PC-3 (cell line): ENCODE data around the gene MAPK7. TPM values are rescaled to one million over a fixed set of nuclear protein-coding genes. Genes with fewer than 3 reads are reported as not detected.

Experiments
- ATAC-seq: fragments of 200-7000 bp; cut with Tn5 transposase; 2 replicates; pipeline ENCODE4 v1.9.1; 2020; ENCODE audit warnings: mild to moderate bottlenecking, moderate library complexity
- BruUV-seq: library from RNA; stranded (reverse); fragments of 400-500 nt; replicated peaks from 2 replicates; lab custom pipeline; 2021; lab: Mats Ljungman, UMichigan
- CTCF ChIA-PET: fragments of 300-600 bp; sonication (Branson Sonifier 250); formaldehyde crosslinking; loops from one replicate; lab custom pipeline; 2022; ENCODE audit warnings: antibody characterized with exemption; lab: Charles Lee
- POLR2A ChIA-PET: fragments of 300-600 bp; sonication (Branson Sonifier 250); formaldehyde crosslinking; loops from one replicate; lab custom pipeline; 2022; ENCODE audit warnings: antibody characterized with exemption; ENCODE audit not compliant: unreplicated experiment; lab: Charles Lee
- DNase-seq: peaks from one replicate; pipeline ENCODE4 v3.0.0-alpha.2; 2015
- H2AFZ ChIP-seq: fragments of 300-600 bp; sonication (generic); 2 replicates; pipeline ENCODE4 v1.6.0; 2016; ENCODE audit warnings: antibody characterized with exemption, low read length
- H3F3A ChIP-seq: fragments of 300-600 bp; sonication (generic); one replicate; pipeline ENCODE4 v1.6.0; 2017; ENCODE audit warnings: antibody characterized with exemption, low read length, control low read depth, mild to moderate bottlenecking; ENCODE audit not compliant: unreplicated experiment
- H3K27ac ChIP-seq: fragments of 300-600 bp; sonication (generic); 2 replicates; pipeline ENCODE4 v1.5.1; 2016; ENCODE audit warnings: mild to moderate bottlenecking, low read length
- H3K27me3 ChIP-seq: fragments of 300-600 bp; sonication (generic); 2 replicates; pipeline ENCODE4 v1.6.1; 2016; ENCODE audit warnings: low read length, mixed read lengths
- H3K36me3 ChIP-seq: fragments of 300-600 bp; sonication (generic); 2 replicates; pipeline ENCODE4 v1.6.1; 2016; ENCODE audit warnings: low read depth, mixed run types, low read length, mixed read lengths
- H3K4me1 ChIP-seq: fragments of 300-600 bp; sonication (generic); 2 replicates; pipeline ENCODE4 v1.5.1; 2016; ENCODE audit warnings: low read length; ENCODE audit not compliant: insufficient read depth
- H3K4me2 ChIP-seq: fragments of 300-600 bp; sonication (generic); 2 replicates; pipeline ENCODE4 v1.6.0; 2016; ENCODE audit warnings: low read length
- H3K4me3 ChIP-seq: fragments of 300-600 bp; sonication (generic); 2 replicates; pipeline ENCODE4 v1.5.1; 2016; ENCODE audit warnings: mild to moderate bottlenecking, low read length, mixed read lengths
- H3K79me2 ChIP-seq: fragments of 300-600 bp; sonication (generic); 2 replicates; pipeline ENCODE4 v1.6.1; 2017; ENCODE audit warnings: low read length, mixed read lengths
- H3K9ac ChIP-seq: fragments of 300-600 bp; sonication (generic); 2 replicates; pipeline ENCODE4 v1.6.0; 2016; ENCODE audit warnings: mild to moderate bottlenecking, low read length
- H3K9me2 ChIP-seq: fragments of 300-600 bp; sonication (generic); replicated peaks from 2 replicates; pipeline ENCODE4 v1.6.1; 2016; ENCODE audit warnings: mixed run types, low read length, mixed read lengths
- H3K9me3 ChIP-seq: fragments of 300-600 bp; sonication (generic); 2 replicates; pipeline ENCODE4 v1.6.1; 2016; ENCODE audit warnings: low read length, mixed read lengths
- H4K20me1 ChIP-seq: fragments of 300-600 bp; sonication (generic); 2 replicates; pipeline ENCODE4 v1.6.1; 2016; ENCODE audit warnings: low read length, mixed read lengths
- EZH2 ChIP-seq: fragments of 300-600 bp; sonication (generic); IDR thresholded peaks from one replicate; pipeline ENCODE4 v1.6.1; 2017; ENCODE audit warnings: antibody characterized with exemption, mild to moderate bottlenecking, low read length; ENCODE audit not compliant: unreplicated experiment
- EZH2phosphoT487 ChIP-seq: fragments of 300-600 bp; sonication (generic); IDR thresholded peaks from 2 replicates; pipeline ENCODE4 v1.6.1; 2018; ENCODE audit warnings: mild to moderate bottlenecking, antibody characterized with exemption, low read length, borderline replicate concordance
- intact Hi-C: fragments of 100-400 bp; cut with micrococcal nuclease; formaldehyde crosslinking; loops from 2 replicates; pipeline ENCODE4 v1.9.0; 2023
- total RNA-seq: library from RNA; depleted of rRNA; stranded (reverse); fragments of >200 nt; gene quantifications from 2 replicates; pipeline ENCODE4 v1.2.3, GENCODE V29; 2014
- TF ChIP-seq, protein P1 (sequence below): fragments of 300-600 bp; sonication (generic); conservative IDR thresholded peaks from 2 replicates; pipeline ENCODE4 v1.5.1; 2017; ENCODE audit warnings: antibody characterized with exemption, low read depth, mild to moderate bottlenecking, low read length

Gene MAPK7
- total RNA-seq, 1 experiment from 2014 or later = 9.8 TPM

- no peaks in the 10 kb centered on the region for H3K36me3 ChIP-seq
- POLR2A ChIA-PET = interaction anchor here (0.5 kb wide), 1 partner anchor 307 kb away, joined by 3 read pairs; the partner anchor contains the start of gene ALDH3A2
- H3K4me2 ChIP-seq = no peak overlapping the region
These were observed 36.4 kb upstream of the MAPK7 start for GRCh38 chr17:19341641-19342610.

GRCh38 chr17:19342611-19343255 lies 35.6 kb upstream of the MAPK7 start:
- Histone ChIP-seq H3K79me2 (no peaks in the 10 kb centered on the region), H3K4me1 (peaks cover 20% of the 10 kb centered on the region), H3K9me3 (no peaks in the 10 kb centered on the region), H3K4me3 (no peak overlapping the region), H2AFZ (no peak overlapping the region), H4K20me1 (no peaks in the 10 kb centered on the region), H3K4me2 (no peak overlapping the region), H3F3A (no peaks in the 10 kb centered on the region), H3K9me2 (no peaks in the 10 kb centered on the region), H3K36me3 (no peaks in the 10 kb centered on the region), H3K9ac (no peak overlapping the region), H3K27me3 (no peaks in the 10 kb centered on the region), H3K27ac (no peak overlapping the region)
- intact Hi-C loops = no loop called here
- POLR2A ChIA-PET = interaction anchor here (0.5 kb wide), 1 partner anchor 306 kb away, joined by 3 read pairs; the partner anchor contains the start of gene ALDH3A2
- CTCF ChIA-PET = no interaction called here
- no peak for TF ChIP-seq EZH2phosphoT487
- TF ChIP-seq, protein P1, sequence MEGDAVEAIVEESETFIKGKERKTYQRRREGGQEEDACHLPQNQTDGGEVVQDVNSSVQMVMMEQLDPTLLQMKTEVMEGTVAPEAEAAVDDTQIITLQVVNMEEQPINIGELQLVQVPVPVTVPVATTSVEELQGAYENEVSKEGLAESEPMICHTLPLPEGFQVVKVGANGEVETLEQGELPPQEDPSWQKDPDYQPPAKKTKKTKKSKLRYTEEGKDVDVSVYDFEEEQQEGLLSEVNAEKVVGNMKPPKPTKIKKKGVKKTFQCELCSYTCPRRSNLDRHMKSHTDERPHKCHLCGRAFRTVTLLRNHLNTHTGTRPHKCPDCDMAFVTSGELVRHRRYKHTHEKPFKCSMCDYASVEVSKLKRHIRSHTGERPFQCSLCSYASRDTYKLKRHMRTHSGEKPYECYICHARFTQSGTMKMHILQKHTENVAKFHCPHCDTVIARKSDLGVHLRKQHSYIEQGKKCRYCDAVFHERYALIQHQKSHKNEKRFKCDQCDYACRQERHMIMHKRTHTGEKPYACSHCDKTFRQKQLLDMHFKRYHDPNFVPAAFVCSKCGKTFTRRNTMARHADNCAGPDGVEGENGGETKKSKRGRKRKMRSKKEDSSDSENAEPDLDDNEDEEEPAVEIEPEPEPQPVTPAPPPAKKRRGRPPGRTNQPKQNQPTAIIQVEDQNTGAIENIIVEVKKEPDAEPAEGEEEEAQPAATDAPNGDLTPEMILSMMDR = no peak
- TF ChIP-seq EZH2 = no peak
- ATAC-seq = no peak
- no TSS peak for BruUV-seq
- DNase-seq = no peak

More at GRCh38 chr17:19341641-19342610, 36.4 kb upstream of the MAPK7 start:
- Histone ChIP-seq H3K4me1 (peaks cover 12% of the 10 kb centered on the region), H3K27ac (no peak overlapping the region), H4K20me1 (no peaks in the 10 kb centered on the region), H3F3A (no peaks in the 10 kb centered on the region), H2AFZ (no peak overlapping the region), H3K4me3 (no peak overlapping the region), H3K9ac (no peak overlapping the region), H3K27me3 (no peaks in the 10 kb centered on the region), H3K79me2 (no peaks in the 10 kb centered on the region), H3K9me2 (no peaks in the 10 kb centered on the region), H3K9me3 (no peaks in the 10 kb centered on the region)
- no peak for TF ChIP-seq EZH2phosphoT487
- no TSS peak for BruUV-seq
- CTCF ChIA-PET = no interaction called here
- DNase-seq (no peak), ATAC-seq (no peak)
- intact Hi-C loops = no loop called here

- CTCF ChIA-PET = no interaction called here
- intact Hi-C loops = no loop called here
These were observed 35.1 kb upstream of the MAPK7 start for GRCh38 chr17:19343256-19343630.

More at GRCh38 chr17:19343256-19343630, 35.1 kb upstream of the MAPK7 start:
- Histone ChIP-seq H3K36me3 (no peaks in the 10 kb centered on the region), H3K4me2 (no peak overlapping the region), H3K27me3 (no peaks in the 10 kb centered on the region), H3F3A (no peaks in the 10 kb centered on the region), H3K9me2 (no peaks in the 10 kb centered on the region), H3K27ac (no peak overlapping the region), H4K20me1 (no peaks in the 10 kb centered on the region), H2AFZ (no peak overlapping the region), H3K9ac (no peak overlapping the region), H3K4me3 (no peak overlapping the region), H3K9me3 (no peaks in the 10 kb centered on the region), H3K79me2 (no peaks in the 10 kb centered on the region), H3K4me1 (peaks cover 25% of the 10 kb centered on the region)
- no peak for DNase-seq
- BruUV-seq = no TSS peak
- POLR2A ChIA-PET = no interaction called here
- TF ChIP-seq EZH2 (no peak), EZH2phosphoT487 (no peak)
- TF ChIP-seq, protein P1 = no peak
- ATAC-seq = no peak
